Gastrocnemius medialis (tissue), 4 donors: ENCODE measurements around the gene MGAT5.

ENCODE experiments used
- CTCF ChIP-seq, 5 experiments: fragments of 450-650 bp in 3 of 5; fragments of 200-600 bp in 2 of 5; sonication (generic) in 2 of 5; IDR thresholded peaks in 4 of 5; conservative IDR thresholded peaks in 1 of 5; 1 replicate in 4 of 5; 2 replicates in 1 of 5; pipeline ENCODE4 v1.5.1; 2016 to 2019; ENCODE audit warnings: antibody characterized with exemption in 5 of 5, mild to moderate bottlenecking in 3 of 5, moderate library complexity in 3 of 5
- POLR2A ChIP-seq, 2 donors: fragments of 450-650 bp; IDR thresholded peaks; one replicate each; pipeline ENCODE4 v1.6.1; 2017; ENCODE audit warnings: antibody characterized with exemption in 2 of 2, mild to moderate bottlenecking in 2 of 2, moderate library complexity in 2 of 2

- TF ChIP-seq CTCF (IDR thresholded peaks at IDR 0.05 in 4 of 5, conservative IDR thresholded peaks at IDR 0.05 in 1 of 5) = no peak
- no peak for TF ChIP-seq POLR2A (IDR thresholded peaks at IDR 0.05)
Measured at GRCh38 chr2:134407154-134407890, 153.4 kb downstream of the MGAT5 start.
